ENCODE data around the gene SERP1. TPM values are rescaled to one million over a fixed set of nuclear protein-coding genes. Genes with fewer than 3 reads are reported as not detected.

Gene SERP1
- total and polyA plus RNA-seq, 12 donors: 47.0 to 580 (median 186) TPM

DNA sequence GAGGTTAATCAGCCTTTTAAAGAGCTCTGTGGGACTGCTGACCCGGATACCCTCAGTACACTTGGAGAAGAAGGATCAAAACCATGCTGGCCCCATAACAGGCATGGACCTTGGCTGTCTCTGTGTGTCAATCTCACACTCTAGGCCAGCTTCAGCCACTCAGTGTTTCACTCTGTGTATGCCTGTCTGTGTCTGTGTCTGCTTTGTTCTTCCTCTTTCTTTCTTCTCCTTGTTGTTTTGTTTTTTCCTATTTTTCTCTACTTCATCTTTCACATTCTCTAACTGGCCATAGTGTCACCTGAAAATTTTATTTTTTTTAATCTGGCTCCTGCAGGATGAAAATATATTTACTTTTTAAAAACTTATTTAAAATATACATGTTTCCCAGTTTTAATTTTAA is 51.1 kb downstream of the SERP1 start:
- DNase-seq: no peak
- H3K27ac ChIP-seq: no peak overlapping the region
- intact Hi-C loops (cut with DNase I): loop anchor here (5.0 to 10.0 kb wide), 4 partner anchors 80 to 270 kb away; no protein-coding TSS in a partner anchor
- no peaks in the 10 kb centered on the region for H3K36me3 ChIP-seq (replicated peaks in 1 of 2)
- no peaks in the 10 kb centered on the region for H3K4me1 ChIP-seq (replicated peaks in 1 of 2)
- TF ChIP-seq POLR2A (IDR thresholded peaks at IDR 0.05): no peak
- TF ChIP-seq, protein P1, sequence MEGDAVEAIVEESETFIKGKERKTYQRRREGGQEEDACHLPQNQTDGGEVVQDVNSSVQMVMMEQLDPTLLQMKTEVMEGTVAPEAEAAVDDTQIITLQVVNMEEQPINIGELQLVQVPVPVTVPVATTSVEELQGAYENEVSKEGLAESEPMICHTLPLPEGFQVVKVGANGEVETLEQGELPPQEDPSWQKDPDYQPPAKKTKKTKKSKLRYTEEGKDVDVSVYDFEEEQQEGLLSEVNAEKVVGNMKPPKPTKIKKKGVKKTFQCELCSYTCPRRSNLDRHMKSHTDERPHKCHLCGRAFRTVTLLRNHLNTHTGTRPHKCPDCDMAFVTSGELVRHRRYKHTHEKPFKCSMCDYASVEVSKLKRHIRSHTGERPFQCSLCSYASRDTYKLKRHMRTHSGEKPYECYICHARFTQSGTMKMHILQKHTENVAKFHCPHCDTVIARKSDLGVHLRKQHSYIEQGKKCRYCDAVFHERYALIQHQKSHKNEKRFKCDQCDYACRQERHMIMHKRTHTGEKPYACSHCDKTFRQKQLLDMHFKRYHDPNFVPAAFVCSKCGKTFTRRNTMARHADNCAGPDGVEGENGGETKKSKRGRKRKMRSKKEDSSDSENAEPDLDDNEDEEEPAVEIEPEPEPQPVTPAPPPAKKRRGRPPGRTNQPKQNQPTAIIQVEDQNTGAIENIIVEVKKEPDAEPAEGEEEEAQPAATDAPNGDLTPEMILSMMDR (IDR thresholded peaks at IDR 0.05): no peak
- H3K27me3 ChIP-seq: no peaks in the 10 kb centered on the region
- H3K9me3 ChIP-seq (replicated peaks in 1 of 3): no peaks in the 10 kb centered on the region
- H3K4me3 ChIP-seq: no peak overlapping the region
- WGBS, 4 donors: 69 to 90% (median 78%) methylated on average over 1 of the region's 1 CpG

DNA sequence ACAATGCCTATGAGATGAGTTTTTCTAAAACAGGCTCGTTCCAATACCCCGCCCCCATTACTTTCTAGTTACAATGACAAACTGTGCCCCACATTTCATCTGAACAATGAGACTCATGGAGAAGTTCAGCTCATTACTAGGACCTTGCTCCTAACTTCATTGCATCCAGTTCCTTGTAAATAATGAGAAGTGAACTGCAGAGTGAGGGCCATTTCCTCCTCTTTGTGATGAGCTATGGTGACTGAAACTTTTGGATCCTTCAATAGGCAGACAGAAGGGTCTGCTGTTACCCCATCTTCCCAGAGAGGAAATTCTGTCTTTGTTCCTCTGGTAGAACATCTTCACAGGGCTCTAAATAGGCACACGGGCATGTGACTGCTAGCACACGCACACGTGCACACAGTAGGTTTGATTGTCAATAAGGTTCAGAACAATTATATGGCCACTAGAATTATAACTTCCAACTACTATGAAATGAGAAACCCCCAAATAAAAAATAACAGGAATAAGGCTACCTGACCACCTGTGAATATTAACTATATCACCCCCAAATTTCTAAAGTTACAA is 51.8 kb downstream of the SERP1 start:
- no peak for TF ChIP-seq POLR2A (IDR thresholded peaks at IDR 0.05)
- TF ChIP-seq, protein P1 (IDR thresholded peaks at IDR 0.05): no peak
- H3K4me1 ChIP-seq (replicated peaks in 1 of 2): no peaks in the 10 kb centered on the region
- WGBS, 4 donors: 84 to 92% (median 86%) methylated on average over 5 of the region's 5 CpGs

More for the DNA sequence above, 51.8 kb downstream of the SERP1 start:
- intact Hi-C loops (cut with DNase I): loop anchor here (10.0 kb wide), 2 partner anchors 80 to 270 kb away; no protein-coding TSS in a partner anchor
- Histone ChIP-seq H3K36me3 (replicated peaks in 1 of 2) (no peaks in the 10 kb centered on the region), H3K27me3 (no peaks in the 10 kb centered on the region), H3K9me3 (replicated peaks in 1 of 3) (no peaks in the 10 kb centered on the region), H3K27ac (no peak overlapping the region), H3K4me3 (no peak overlapping the region)
- no peak for DNase-seq

Other genes with a start within 250 kb of the SERP1 start
- gene TSC22D2, start 138.2 kb downstream of the SERP1 start, total RNA-seq: 10 to 100 TPM in 8 of 9 donors, 1 to 10 TPM in 1; 8.3 to 22.6 (median 18.7) TPM
- gene TSC22D2, start 138.2 kb downstream of the SERP1 start, polyA plus RNA-seq: 10 to 100 TPM; 11.9 to 16.7 (median 15.8) TPM
- 100 to 1,000 TPM in 4 of 9 donors, 10 to 100 TPM in 5; 70.0 to 178 (median 75.6) TPM for gene EIF2A, start 291 bp upstream of the SERP1 start, total RNA-seq
- gene EIF2A, start 291 bp upstream of the SERP1 start, polyA plus RNA-seq: 100 to 1,000 TPM in 1 of 3 donors, 10 to 100 TPM in 2; 62.3 to 115 (median 66.8) TPM
- 100 to 1,000 TPM in 8 of 9 donors, 10 to 100 TPM in 1; 99.6 to 199 (median 155) TPM for gene SELENOT, start 56.8 kb upstream of the SERP1 start, total RNA-seq
- gene SELENOT, start 56.8 kb upstream of the SERP1 start, polyA plus RNA-seq: 100 to 1,000 TPM in 1 of 3 donors, 10 to 100 TPM in 2; 19.4 to 323 (median 25.6) TPM
- under 1 TPM in 4 of 9 donors, not detected in 5; 0.22 to 0.55 (median 0.46) TPM for gene ERICH6, start 157.4 kb upstream of the SERP1 start, total RNA-seq
- gene ERICH6, start 157.4 kb upstream of the SERP1 start, polyA plus RNA-seq: not detected
- 100 to 1,000 TPM in 7 of 9 donors, 10 to 100 TPM in 2; 59.8 to 216 (median 116) TPM for gene SIAH2, start 216.7 kb upstream of the SERP1 start, total RNA-seq
- 10 to 100 TPM; 22.1 to 75.6 (median 24.3) TPM for gene SIAH2, start 216.7 kb upstream of the SERP1 start, polyA plus RNA-seq

Measured in adrenal gland (tissue), 12 donors.